GM21529 (cell line): Measurements from ENCODE around the gene COL10A1.

Experiments
- ATAC-seq: cut with Tn5 transposase; IDR thresholded peaks from one replicate; pipeline ENCODE4 v1.9.1; 2021; ENCODE audit not compliant: unreplicated experiment

COL10A1 gene

GRCh38 chr6:116088946-116089345, 37.0 kb downstream of the COL10A1 start:
- ATAC-seq, result no peak

GRCh38 chr6:116087437-116088027, 38.4 kb downstream of the COL10A1 start:
- ATAC-seq, result peak; percentile 95

DNA sequence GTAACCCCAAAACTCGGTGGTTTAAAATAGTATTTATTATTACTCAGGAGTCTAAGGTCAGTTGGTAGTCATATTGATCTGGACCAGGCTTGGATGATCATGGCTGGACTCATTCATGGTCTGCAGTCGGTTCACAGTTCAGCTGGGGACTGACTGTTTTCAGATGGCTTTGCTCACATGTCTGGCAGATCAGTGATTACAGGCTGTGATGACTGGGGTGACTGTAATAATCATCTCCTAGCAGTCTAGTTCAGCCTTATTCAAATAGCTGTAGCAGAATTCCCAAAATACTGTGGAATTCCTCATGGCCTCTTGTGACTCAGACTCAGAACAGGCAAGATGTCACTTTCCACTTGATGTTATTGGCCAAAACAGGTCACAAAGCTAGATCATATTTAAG, 41.6 kb downstream of the COL10A1 start:
- ATAC-seq, result no peak

- ATAC-seq, result no peak
Observed at GRCh38 chr6:116083052-116083451, 42.9 kb downstream of the COL10A1 start.

- ATAC-seq, result no peak
Observed at GRCh38 chr6:116078945-116079344, 47.0 kb downstream of the COL10A1 start.

DNA sequence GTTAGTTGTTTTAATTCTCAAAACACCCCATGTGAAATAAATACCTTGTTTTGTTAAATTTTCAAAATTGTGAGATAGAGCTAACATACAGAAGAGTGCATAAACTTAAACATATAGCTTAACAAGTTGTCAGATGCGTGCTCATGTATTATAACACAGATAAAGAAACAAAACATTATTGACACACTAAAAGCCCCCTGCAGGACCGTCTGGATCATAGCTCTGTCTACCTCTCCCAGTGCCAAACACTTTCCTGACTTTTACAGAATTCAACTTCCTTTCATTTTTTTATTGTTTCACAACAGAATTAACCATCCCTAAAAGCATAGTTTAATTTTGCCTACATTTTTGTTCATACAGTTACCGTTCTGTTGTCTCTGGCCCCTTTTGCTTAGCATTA, 47.4 kb downstream of the COL10A1 start:
- ATAC-seq, result no peak

GRCh38 chr6:116074732-116075390, 51.1 kb downstream of the COL10A1 start:
- no peak for ATAC-seq

DNA sequence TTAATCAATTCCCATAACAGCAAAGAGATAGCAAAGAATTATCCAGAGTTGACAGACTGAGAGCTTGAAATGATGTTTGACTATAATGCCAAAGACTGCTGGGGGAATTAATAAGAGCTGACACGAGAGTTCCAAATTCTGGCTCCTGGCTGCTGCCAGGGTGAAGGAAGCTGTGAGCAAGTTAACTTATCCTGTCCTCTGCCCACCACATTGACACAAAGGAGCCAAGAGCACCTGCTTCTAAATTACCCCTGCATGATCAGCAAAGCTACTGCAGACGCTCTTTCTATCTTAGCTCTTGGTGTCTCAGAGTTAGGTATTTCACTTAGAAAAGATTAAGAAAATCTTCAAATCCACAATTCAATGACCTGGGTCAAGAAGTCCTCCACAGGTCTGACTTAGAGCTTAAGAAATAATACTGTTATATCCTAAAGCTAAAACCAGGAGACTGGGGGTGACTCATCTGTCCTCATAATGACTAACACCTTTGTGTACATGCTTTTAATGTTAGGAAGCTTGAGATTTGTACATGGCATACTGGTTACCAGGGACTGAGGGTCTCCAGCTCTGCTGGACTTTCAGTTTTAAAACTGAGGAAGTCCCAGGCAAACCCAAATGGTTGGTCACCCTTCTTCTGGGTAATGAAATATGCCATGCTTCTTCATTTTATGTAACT, 52.0 kb downstream of the COL10A1 start:
- no peak for ATAC-seq

DNA sequence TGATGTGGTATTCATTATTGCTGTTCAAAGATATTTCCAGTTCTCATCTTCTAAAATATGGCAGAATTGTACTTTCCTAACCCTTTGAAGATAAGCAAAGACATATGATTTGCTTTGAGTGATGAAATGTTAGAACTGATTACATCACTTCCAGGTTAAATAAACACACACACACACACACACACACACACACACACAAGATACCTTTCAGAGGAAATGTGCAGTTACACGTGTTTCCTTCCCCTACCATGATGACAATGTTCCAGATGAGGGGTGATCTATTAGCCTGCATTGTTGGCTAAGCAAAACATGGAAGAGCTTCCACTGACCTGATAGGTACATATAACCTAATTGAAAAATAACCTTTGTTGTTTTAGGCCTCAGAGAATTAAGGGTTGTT, 53.6 kb downstream of the COL10A1 start:
- no peak for ATAC-seq

GRCh38 chr6:116070616-116071389, 55.1 kb downstream of the COL10A1 start:
- ATAC-seq, result no peak

GRCh38 chr6:116070101-116070500, 55.8 kb downstream of the COL10A1 start:
- no peak for ATAC-seq
